OCI-LY1 (cell line): ENCODE data around the gene PUS10.
"Not testable (repeated sequence)": the region's sequence is repeated elsewhere in the genome, so short reads cannot be mapped to it uniquely, and the experiment has no call there.

Experiments
- EZH2 ChIP-seq: fragments of 200-600 bp; sonication (generic), shearing (Covaris generic); IDR thresholded peaks from 2 replicates; pipeline ENCODE4 v1.8.0; 2017; ENCODE audit warnings: borderline replicate concordance, mixed run types, mild to moderate bottlenecking, antibody characterized with exemption, low read length, moderate library complexity, mixed read lengths
- TF ChIP-seq, protein P1 (sequence below): fragments of 200-600 bp; sonication (generic), shearing (Covaris generic); IDR thresholded peaks from 2 replicates; pipeline ENCODE4 v1.5.1; 2017; ENCODE audit warnings: mild to moderate bottlenecking, antibody characterized with exemption, low read length, moderate library complexity, mixed read lengths

DNA sequence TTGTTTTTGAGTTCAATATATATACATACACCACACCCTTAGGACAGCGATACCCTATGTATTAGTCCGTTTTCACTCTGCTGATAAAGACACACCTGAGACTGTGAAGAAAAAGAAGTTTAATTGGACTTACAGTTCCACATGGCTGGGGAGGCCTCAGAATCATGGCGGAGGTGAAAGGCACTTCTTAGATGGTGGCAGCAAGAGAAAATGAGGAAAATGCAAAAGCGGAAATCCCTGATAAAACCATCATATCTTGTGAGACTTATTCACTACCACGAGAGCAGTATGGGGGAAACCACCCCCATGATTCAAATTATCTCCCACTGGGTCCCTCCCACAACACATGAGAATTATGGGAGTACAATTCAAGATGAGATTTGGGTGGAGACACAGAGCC lies 112.2 kb downstream of the PUS10 start:
- TF ChIP-seq, protein P1, sequence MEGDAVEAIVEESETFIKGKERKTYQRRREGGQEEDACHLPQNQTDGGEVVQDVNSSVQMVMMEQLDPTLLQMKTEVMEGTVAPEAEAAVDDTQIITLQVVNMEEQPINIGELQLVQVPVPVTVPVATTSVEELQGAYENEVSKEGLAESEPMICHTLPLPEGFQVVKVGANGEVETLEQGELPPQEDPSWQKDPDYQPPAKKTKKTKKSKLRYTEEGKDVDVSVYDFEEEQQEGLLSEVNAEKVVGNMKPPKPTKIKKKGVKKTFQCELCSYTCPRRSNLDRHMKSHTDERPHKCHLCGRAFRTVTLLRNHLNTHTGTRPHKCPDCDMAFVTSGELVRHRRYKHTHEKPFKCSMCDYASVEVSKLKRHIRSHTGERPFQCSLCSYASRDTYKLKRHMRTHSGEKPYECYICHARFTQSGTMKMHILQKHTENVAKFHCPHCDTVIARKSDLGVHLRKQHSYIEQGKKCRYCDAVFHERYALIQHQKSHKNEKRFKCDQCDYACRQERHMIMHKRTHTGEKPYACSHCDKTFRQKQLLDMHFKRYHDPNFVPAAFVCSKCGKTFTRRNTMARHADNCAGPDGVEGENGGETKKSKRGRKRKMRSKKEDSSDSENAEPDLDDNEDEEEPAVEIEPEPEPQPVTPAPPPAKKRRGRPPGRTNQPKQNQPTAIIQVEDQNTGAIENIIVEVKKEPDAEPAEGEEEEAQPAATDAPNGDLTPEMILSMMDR = not testable (repeated sequence)
- TF ChIP-seq EZH2 = not testable (repeated sequence)
